Measurements from ENCODE around the gene UBAP1L.

DNA sequence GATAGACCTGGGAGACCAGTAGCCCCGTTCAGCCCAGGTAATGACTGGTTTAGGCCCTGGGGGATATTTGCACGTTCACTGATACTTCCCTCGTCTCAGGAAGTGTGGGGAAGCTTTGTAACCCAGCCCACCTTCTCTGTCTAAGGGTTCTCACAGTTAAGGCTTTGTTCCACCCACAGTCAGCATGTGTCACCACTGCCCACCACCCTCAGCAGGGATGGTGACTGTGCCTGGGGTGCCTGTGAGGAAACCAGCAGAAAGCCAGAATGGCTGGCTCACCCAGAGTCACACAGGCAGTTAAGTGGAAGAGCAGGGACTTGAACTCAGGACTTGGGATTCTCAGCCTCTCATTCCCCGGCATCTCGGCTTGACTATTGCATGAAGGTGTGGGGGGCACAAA lies 33.2 kb downstream of the UBAP1L start:
- TF ChIP-seq, protein P1, sequence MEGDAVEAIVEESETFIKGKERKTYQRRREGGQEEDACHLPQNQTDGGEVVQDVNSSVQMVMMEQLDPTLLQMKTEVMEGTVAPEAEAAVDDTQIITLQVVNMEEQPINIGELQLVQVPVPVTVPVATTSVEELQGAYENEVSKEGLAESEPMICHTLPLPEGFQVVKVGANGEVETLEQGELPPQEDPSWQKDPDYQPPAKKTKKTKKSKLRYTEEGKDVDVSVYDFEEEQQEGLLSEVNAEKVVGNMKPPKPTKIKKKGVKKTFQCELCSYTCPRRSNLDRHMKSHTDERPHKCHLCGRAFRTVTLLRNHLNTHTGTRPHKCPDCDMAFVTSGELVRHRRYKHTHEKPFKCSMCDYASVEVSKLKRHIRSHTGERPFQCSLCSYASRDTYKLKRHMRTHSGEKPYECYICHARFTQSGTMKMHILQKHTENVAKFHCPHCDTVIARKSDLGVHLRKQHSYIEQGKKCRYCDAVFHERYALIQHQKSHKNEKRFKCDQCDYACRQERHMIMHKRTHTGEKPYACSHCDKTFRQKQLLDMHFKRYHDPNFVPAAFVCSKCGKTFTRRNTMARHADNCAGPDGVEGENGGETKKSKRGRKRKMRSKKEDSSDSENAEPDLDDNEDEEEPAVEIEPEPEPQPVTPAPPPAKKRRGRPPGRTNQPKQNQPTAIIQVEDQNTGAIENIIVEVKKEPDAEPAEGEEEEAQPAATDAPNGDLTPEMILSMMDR (IDR thresholded peaks at IDR 0.05; ENCODE audit: low read depth, low read length) = no peak
- TF ChIP-seq EZH2phosphoT487 (IDR thresholded peaks at IDR 0.05; ENCODE audit: low read depth) = no peak
